Measurements from ENCODE around the gene THSD7B.

DNA sequence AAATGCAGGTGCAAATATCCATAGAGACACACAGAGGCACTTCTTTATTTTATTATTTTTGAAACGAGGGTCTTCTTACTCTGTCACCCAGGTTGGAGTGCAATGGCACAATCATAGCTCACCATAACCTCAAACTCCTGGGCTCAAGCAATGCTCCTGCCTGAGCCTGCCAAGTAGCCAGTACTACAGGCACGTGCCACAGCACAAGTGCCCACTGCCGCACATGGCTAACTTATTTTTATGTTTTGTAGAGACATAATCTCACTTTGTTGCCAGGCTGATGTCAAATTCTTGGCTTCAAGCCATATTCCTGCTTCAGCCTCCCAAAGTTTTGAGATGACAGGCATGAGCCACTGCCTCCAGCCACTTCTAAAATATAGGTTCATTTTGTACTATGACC, 537.6 kb downstream of the THSD7B start:
- no peak for TF ChIP-seq RARB (CRISPR knock-in tag; IDR thresholded peaks at IDR 0.05)
- no peak for TF ChIP-seq TOX (CRISPR knock-in tag; IDR thresholded peaks at IDR 0.05; ENCODE audit: borderline replicate concordance)

All from SK-N-SH treated with all-trans-retinoic acid at 6 μM for 48 hours (cell line).